ENCODE measurements around the gene EXOC6B.

Gene EXOC6B

GRCh38 chr2:72581560-72582181 is 244.2 kb downstream of the EXOC6B start:
- TF ChIP-seq, protein P1, sequence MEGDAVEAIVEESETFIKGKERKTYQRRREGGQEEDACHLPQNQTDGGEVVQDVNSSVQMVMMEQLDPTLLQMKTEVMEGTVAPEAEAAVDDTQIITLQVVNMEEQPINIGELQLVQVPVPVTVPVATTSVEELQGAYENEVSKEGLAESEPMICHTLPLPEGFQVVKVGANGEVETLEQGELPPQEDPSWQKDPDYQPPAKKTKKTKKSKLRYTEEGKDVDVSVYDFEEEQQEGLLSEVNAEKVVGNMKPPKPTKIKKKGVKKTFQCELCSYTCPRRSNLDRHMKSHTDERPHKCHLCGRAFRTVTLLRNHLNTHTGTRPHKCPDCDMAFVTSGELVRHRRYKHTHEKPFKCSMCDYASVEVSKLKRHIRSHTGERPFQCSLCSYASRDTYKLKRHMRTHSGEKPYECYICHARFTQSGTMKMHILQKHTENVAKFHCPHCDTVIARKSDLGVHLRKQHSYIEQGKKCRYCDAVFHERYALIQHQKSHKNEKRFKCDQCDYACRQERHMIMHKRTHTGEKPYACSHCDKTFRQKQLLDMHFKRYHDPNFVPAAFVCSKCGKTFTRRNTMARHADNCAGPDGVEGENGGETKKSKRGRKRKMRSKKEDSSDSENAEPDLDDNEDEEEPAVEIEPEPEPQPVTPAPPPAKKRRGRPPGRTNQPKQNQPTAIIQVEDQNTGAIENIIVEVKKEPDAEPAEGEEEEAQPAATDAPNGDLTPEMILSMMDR (IDR thresholded peaks at IDR 0.05): no peak
- Histone ChIP-seq H3K27ac (no peak overlapping the region), H2AFZ (no peak overlapping the region), H3K9ac (no peak overlapping the region), H3K9me3 (ENCODE audit: control insufficient read depth, low read length) (no peaks in the 10 kb centered on the region), H3K36me3 (ENCODE audit: control insufficient read depth, insufficient read depth, low read length) (no peaks in the 10 kb centered on the region), H3K4me2 (ENCODE audit: low read length) (no peak overlapping the region), H3K4me1 (no peaks in the 10 kb centered on the region), H3K4me3 (ENCODE audit: low read depth, low read length) (no peak overlapping the region), H3K27me3 (ENCODE audit: control insufficient read depth, insufficient read depth, low read length) (no peaks in the 10 kb centered on the region), H3K79me2 (no peaks in the 10 kb centered on the region)

GRCh38 chr2:72579591-72580180 is 246.1 kb downstream of the EXOC6B start:
- no peak overlapping the region for H3K4me3 ChIP-seq (ENCODE audit: low read depth, low read length)
- H3K27ac ChIP-seq: no peak overlapping the region
- no peaks in the 10 kb centered on the region for H3K79me2 ChIP-seq
- no peak overlapping the region for H2AFZ ChIP-seq
- no peaks in the 10 kb centered on the region for H3K36me3 ChIP-seq (ENCODE audit: control insufficient read depth, insufficient read depth, low read length)
- no peaks in the 10 kb centered on the region for H3K27me3 ChIP-seq (ENCODE audit: control insufficient read depth, insufficient read depth, low read length)
- TF ChIP-seq, protein P1 (IDR thresholded peaks at IDR 0.05): peak; percentile 74
- no peaks in the 10 kb centered on the region for H3K9me3 ChIP-seq (ENCODE audit: control insufficient read depth, low read length)
- H3K4me1 ChIP-seq: no peaks in the 10 kb centered on the region
- no peak overlapping the region for H3K4me2 ChIP-seq (ENCODE audit: low read length)
- no peak overlapping the region for H3K9ac ChIP-seq

DNA sequence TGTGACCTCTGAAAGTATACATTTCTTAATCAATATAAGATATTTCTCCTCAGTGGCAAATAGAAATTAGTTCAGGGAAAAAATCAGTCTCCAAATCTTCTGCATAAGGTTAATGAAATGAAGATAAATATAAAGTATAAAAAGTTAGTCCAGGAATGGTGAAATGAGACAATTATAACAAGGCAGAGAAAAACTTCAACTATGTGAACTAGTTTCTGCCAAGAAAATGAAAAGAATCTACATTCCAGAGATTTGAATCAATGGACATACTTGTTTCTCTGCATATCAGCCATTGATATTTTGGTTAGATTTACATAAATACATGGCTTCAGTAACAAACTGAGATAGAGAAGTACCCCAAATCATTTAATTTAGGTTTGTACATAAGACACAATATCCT is 249.0 kb downstream of the EXOC6B start:
- no peak overlapping the region for H3K4me2 ChIP-seq (ENCODE audit: low read length)
- no peak overlapping the region for H3K9ac ChIP-seq
- H3K79me2 ChIP-seq: no peaks in the 10 kb centered on the region
- H3K27me3 ChIP-seq (ENCODE audit: control insufficient read depth, insufficient read depth, low read length): no peaks in the 10 kb centered on the region
- no peak overlapping the region for H3K4me3 ChIP-seq (ENCODE audit: low read depth, low read length)
- no peaks in the 10 kb centered on the region for H3K36me3 ChIP-seq (ENCODE audit: control insufficient read depth, insufficient read depth, low read length)
- TF ChIP-seq, protein P1 (IDR thresholded peaks at IDR 0.05): no peak
- H2AFZ ChIP-seq: no peak overlapping the region
- H3K27ac ChIP-seq: no peak overlapping the region
- H3K9me3 ChIP-seq (ENCODE audit: control insufficient read depth, low read length): no peaks in the 10 kb centered on the region
- peaks cover 3% of the 10 kb centered on the region for H3K4me1 ChIP-seq

DNA sequence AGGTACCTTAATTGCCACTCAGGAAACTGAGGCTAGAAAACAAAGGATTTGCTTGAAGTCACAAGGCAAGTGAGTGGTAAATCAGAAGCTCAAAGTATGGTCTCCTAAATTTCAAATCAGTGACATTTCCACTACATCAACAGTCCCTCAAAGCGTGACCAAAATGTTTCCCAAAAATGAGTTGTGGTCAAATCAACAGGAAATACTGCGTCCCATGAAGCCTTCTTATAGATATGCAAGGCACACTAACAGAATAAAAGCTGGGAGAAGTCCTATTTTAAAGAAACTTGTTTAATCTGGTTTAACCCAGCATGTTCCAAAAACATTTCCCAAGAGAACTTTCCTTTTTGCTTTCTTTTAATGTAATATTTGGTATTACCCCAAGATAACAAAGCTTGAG is 249.4 kb downstream of the EXOC6B start:
- Histone ChIP-seq H3K79me2 (no peaks in the 10 kb centered on the region), H3K9ac (no peak overlapping the region), H3K36me3 (ENCODE audit: control insufficient read depth, insufficient read depth, low read length) (no peaks in the 10 kb centered on the region), H3K4me2 (ENCODE audit: low read length) (no peak overlapping the region), H3K9me3 (ENCODE audit: control insufficient read depth, low read length) (no peaks in the 10 kb centered on the region), H3K4me1 (peaks cover 3% of the 10 kb centered on the region), H3K27ac (no peak overlapping the region), H3K4me3 (ENCODE audit: low read depth, low read length) (no peak overlapping the region), H3K27me3 (ENCODE audit: control insufficient read depth, insufficient read depth, low read length) (no peaks in the 10 kb centered on the region), H2AFZ (no peak overlapping the region)
- TF ChIP-seq, protein P1 (IDR thresholded peaks at IDR 0.05): no peak

DNA sequence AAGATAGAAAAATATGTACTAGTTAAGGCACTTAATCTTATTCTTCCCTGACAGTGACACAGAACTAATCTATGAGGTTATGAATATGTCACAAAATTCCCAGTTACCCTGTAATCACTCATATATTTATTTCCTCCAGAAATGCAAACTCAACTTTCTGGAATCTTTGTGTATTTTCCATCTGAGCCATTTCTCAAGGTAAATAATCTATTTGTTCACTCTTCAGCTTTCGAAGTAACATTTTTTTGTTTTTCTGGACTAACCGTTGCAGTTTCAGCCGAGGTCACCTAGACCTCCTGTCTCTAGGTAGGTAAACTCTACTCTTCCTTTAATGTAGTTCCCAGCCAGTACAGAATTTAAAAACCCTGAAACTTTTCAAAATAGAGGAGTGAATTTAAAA is 250.9 kb downstream of the EXOC6B start:
- H3K4me2 ChIP-seq (ENCODE audit: low read length): no peak overlapping the region
- H3K27ac ChIP-seq: no peak overlapping the region
- H3K36me3 ChIP-seq (ENCODE audit: control insufficient read depth, insufficient read depth, low read length): no peaks in the 10 kb centered on the region
- H3K79me2 ChIP-seq: no peaks in the 10 kb centered on the region
- peaks cover 3% of the 10 kb centered on the region for H3K4me1 ChIP-seq
- H3K4me3 ChIP-seq (ENCODE audit: low read depth, low read length): no peak overlapping the region
- no peaks in the 10 kb centered on the region for H3K9me3 ChIP-seq (ENCODE audit: control insufficient read depth, low read length)
- TF ChIP-seq, protein P1 (IDR thresholded peaks at IDR 0.05): no peak
- no peaks in the 10 kb centered on the region for H3K27me3 ChIP-seq (ENCODE audit: control insufficient read depth, insufficient read depth, low read length)
- H2AFZ ChIP-seq: no peak overlapping the region
- H3K9ac ChIP-seq: no peak overlapping the region

All from parathyroid adenoma (tissue), 2 donors.